T-helper 2 cell (primary cell): ENCODE measurements around the gene PIGH.
"Not testable (repeated sequence)": the region's sequence is repeated elsewhere in the genome, so short reads cannot be mapped to it uniquely, and the experiment has no call there.

Source experiments
- DNase-seq, 5 experiments: peaks; one replicate each; pipeline versions ENCODE4 v3.0.0 to v3.0.0-alpha.2; 2012 to 2022

Gene PIGH

GRCh38 chr14:67609642-67610310 is 9.7 kb upstream of the PIGH start:
- no peak for DNase-seq

GRCh38 chr14:67607646-67608045 is 7.6 kb upstream of the PIGH start:
- DNase-seq: no peak

GRCh38 chr14:67602995-67603545 is 3.0 kb upstream of the PIGH start:
- no peak for DNase-seq

- DNase-seq: no peak
Observed at GRCh38 chr14:67602076-67602475, 2.0 kb upstream of the PIGH start.

- DNase-seq: not testable (repeated sequence)
Observed at GRCh38 chr14:67600562-67600974, 500 bp upstream of the PIGH start.

- DNase-seq: no peak
Observed at GRCh38 chr14:67595392-67595791, 4.7 kb downstream of the PIGH start.

- not testable (repeated sequence) for DNase-seq
Observed at GRCh38 chr14:67593650-67594049, 6.4 kb downstream of the PIGH start.

GRCh38 chr14:67589204-67589770 is 10.8 kb downstream of the PIGH start:
- DNase-seq: no peak

- DNase-seq: no peak
Observed at GRCh38 chr14:67586369-67586768, 13.7 kb downstream of the PIGH start.

GRCh38 chr14:67584978-67585377 is 15.1 kb downstream of the PIGH start:
- no peak for DNase-seq

GRCh38 chr14:67583711-67584644 is 16.1 kb downstream of the PIGH start:
- peak in 1 of 5 experiments; percentile 25 for DNase-seq

- no peak for DNase-seq
Observed at GRCh38 chr14:67582061-67582460, 18.0 kb downstream of the PIGH start.

- no peak for DNase-seq
Observed at GRCh38 chr14:67581643-67582042, 18.4 kb downstream of the PIGH start.

GRCh38 chr14:67580336-67581171 is 19.5 kb downstream of the PIGH start:
- no peak for DNase-seq

GRCh38 chr14:67579636-67580035 is 20.4 kb downstream of the PIGH start:
- no peak for DNase-seq

- DNase-seq: no peak
Observed at GRCh38 chr14:67579040-67579439, 21.0 kb downstream of the PIGH start.

GRCh38 chr14:67577909-67578749 is 21.9 kb downstream of the PIGH start:
- no peak for DNase-seq

- no peak for DNase-seq
Observed at GRCh38 chr14:67577181-67577808, 22.8 kb downstream of the PIGH start.

GRCh38 chr14:67576216-67576955 is 23.7 kb downstream of the PIGH start:
- no peak for DNase-seq

- no peak for DNase-seq
Observed at GRCh38 chr14:67575684-67576083, 24.4 kb downstream of the PIGH start.
